ENCODE data around the gene DUSP28.

DNA sequence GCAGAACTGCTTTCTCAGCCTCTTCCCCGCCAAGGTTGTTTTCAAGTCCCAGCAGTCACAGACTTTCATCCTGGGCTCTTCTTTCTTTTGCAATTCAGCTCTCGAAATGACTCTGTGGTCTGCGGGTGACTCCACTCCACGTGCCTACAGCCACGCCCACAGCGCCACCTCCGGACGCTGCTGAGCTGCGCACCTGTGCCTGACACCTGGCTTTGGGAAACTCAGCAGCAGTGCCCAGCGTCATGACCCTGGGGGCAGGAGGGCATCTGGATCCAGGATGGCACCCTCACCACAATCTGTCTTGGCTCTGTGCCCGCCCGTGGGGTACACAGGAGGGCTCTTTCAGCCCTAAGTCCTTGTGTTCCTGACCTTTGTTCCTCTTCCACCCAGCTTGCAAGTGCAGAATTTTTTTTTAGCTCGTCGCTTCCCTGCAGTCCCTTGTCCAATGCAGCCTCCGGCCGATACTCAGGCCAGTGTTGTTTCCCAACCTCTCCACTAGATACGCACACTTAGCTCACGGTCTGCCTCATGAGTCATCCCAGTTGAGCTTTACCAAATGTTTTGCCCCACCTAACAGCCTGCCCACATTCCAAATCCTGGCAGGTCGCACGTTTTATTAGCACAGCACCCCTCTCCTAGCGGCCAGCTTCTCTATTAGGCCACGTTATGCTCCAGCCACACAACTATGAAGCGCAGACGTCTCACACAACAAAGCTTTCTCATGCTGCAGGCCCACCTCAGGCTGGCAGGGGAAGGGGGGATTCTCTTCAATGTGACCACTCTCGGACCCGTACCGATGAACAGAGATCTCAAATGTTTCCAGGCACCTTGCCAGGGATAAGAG, 19.8 kb downstream of the DUSP28 start:
- TF ChIP-seq, protein P1, sequence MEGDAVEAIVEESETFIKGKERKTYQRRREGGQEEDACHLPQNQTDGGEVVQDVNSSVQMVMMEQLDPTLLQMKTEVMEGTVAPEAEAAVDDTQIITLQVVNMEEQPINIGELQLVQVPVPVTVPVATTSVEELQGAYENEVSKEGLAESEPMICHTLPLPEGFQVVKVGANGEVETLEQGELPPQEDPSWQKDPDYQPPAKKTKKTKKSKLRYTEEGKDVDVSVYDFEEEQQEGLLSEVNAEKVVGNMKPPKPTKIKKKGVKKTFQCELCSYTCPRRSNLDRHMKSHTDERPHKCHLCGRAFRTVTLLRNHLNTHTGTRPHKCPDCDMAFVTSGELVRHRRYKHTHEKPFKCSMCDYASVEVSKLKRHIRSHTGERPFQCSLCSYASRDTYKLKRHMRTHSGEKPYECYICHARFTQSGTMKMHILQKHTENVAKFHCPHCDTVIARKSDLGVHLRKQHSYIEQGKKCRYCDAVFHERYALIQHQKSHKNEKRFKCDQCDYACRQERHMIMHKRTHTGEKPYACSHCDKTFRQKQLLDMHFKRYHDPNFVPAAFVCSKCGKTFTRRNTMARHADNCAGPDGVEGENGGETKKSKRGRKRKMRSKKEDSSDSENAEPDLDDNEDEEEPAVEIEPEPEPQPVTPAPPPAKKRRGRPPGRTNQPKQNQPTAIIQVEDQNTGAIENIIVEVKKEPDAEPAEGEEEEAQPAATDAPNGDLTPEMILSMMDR (IDR thresholded peaks at IDR 0.05): peak; percentile 13
- TF ChIP-seq EZH2 (IDR thresholded peaks at IDR 0.05; ENCODE audit: borderline replicate concordance, insufficient read depth, low read depth, low read length, poor library complexity, severe bottlenecking): no peak

Data from B cell (primary cell).